Colonic mucosa (tissue), 4 donors: ENCODE data around the gene C17orf114.

ENCODE experiments used
- DNase-seq: peaks from one replicate; pipeline ENCODE4 v3.0.0-alpha.2; 2020
- H3K27ac ChIP-seq: fragments of 200-600 bp; one replicate; pipeline ENCODE4 v1.8.0; 2021
- H3K27me3 ChIP-seq: fragments of 200-600 bp; one replicate; pipeline ENCODE4 v1.8.0; 2021
- H3K36me3 ChIP-seq: fragments of 200-600 bp; one replicate; pipeline ENCODE4 v1.8.0; 2021
- H3K4me1 ChIP-seq: fragments of 200-600 bp; one replicate; pipeline ENCODE4 v1.8.0; 2021; ENCODE audit warnings: mild to moderate bottlenecking
- H3K4me3 ChIP-seq: fragments of 200-600 bp; one replicate; pipeline ENCODE4 v1.8.0; 2021
- H3K9ac ChIP-seq, 2 donors: one replicate each; pipeline ENCODE4 v1.7.0; 2013; ENCODE audit warnings: control low read depth in 2 of 2, low read depth in 2 of 2, low read length in 2 of 2
- H3K9me3 ChIP-seq: fragments of 200-600 bp; one replicate; pipeline ENCODE4 v1.8.0; 2021
- CTCF ChIP-seq: fragments of 200-600 bp; IDR thresholded peaks from one replicate; pipeline ENCODE4 v1.8.0; 2022; ENCODE audit warnings: antibody characterized with exemption, mild to moderate bottlenecking
- intact Hi-C: fragments of 100-400 bp; cut with DNase I; formaldehyde crosslinking; loops from one replicate; pipeline ENCODE4 v1.14.1; 2022
- donor health status: healthy.
- donor health status: DM: no; HTN: no; CAD: no.
- donor health status: DM: no; HTN: no; CAD: no.

The C17orf114 gene

GRCh38 chr17:4839221-4839620 is 37.1 kb upstream of the C17orf114 start:
- H3K4me1 ChIP-seq, result peaks cover 15% of the 10 kb centered on the region
- H3K9me3 ChIP-seq, result no peaks in the 10 kb centered on the region
- H3K4me3 ChIP-seq, result no peak overlapping the region
- H3K36me3 ChIP-seq, result no peaks in the 10 kb centered on the region
- H3K9ac ChIP-seq, result no peak overlapping the region
- H3K27ac ChIP-seq, result no peak overlapping the region
- no peaks in the 10 kb centered on the region for H3K27me3 ChIP-seq
- intact Hi-C loops, result no loop called here
- DNase-seq, result no peak
- TF ChIP-seq CTCF, result no peak

GRCh38 chr17:4838309-4838785 is 36.2 kb upstream of the C17orf114 start:
- Histone ChIP-seq H3K9ac (no peak overlapping the region), H3K36me3 (no peaks in the 10 kb centered on the region), H3K4me3 (no peak overlapping the region), H3K4me1 (peaks cover 15% of the 10 kb centered on the region), H3K9me3 (no peaks in the 10 kb centered on the region), H3K27ac (no peak overlapping the region), H3K27me3 (no peaks in the 10 kb centered on the region)
- no peak for TF ChIP-seq CTCF
- no peak for DNase-seq
- intact Hi-C loops, result no loop called here

- Histone ChIP-seq H3K27me3 (no peaks in the 10 kb centered on the region), H3K9me3 (no peaks in the 10 kb centered on the region), H3K36me3 (no peaks in the 10 kb centered on the region), H3K4me3 (no peak overlapping the region), H3K27ac (no peak overlapping the region), H3K9ac (no peak overlapping the region), H3K4me1 (peaks cover 15% of the 10 kb centered on the region)
- intact Hi-C loops, result no loop called here
- no peak for TF ChIP-seq CTCF
- DNase-seq, result no peak
Observed at GRCh38 chr17:4837471-4838308, 35.6 kb upstream of the C17orf114 start.

GRCh38 chr17:4836221-4836620 is 34.1 kb upstream of the C17orf114 start:
- H3K4me1 ChIP-seq, result peaks cover 15% of the 10 kb centered on the region
- no peaks in the 10 kb centered on the region for H3K9me3 ChIP-seq
- TF ChIP-seq CTCF, result no peak
- intact Hi-C loops, result no loop called here
- H3K27ac ChIP-seq, result no peak overlapping the region
- H3K27me3 ChIP-seq, result no peaks in the 10 kb centered on the region
- peak overlapping the region in 1 of 2 donors; percentile 1 for H3K9ac ChIP-seq
- H3K36me3 ChIP-seq, result no peaks in the 10 kb centered on the region
- no peak overlapping the region for H3K4me3 ChIP-seq
- no peak for DNase-seq

GRCh38 chr17:4834681-4835020 is 32.5 kb upstream of the C17orf114 start:
- Histone ChIP-seq H3K4me1 (peaks cover 15% of the 10 kb centered on the region), H3K36me3 (no peaks in the 10 kb centered on the region), H3K9me3 (no peaks in the 10 kb centered on the region), H3K27me3 (no peaks in the 10 kb centered on the region), H3K27ac (peak overlapping the region; percentile 98), H3K9ac (peak overlapping the region; percentile 4 to 90), H3K4me3 (peak overlapping the region; percentile 94)
- intact Hi-C loops, result no loop called here
- DNase-seq, result peak; percentile 42
- TF ChIP-seq CTCF, result no peak
